Activated CD8-positive, alpha-beta memory T cell treated with anti-CD3 and anti-CD28 coated beads, Interleukin-2, amount 50 U/mL, for 48 hours (primary cell): ENCODE data around the gene NAT16.
"Not testable (repeated sequence)": the region's sequence is repeated elsewhere in the genome, so short reads cannot be mapped to it uniquely, and the experiment has no call there.

Experiments
- DNase-seq: peaks from one replicate; pipeline ENCODE4 v3.0.0-alpha.2; 2020

Gene NAT16

GRCh38 chr7:101156866-101157589 lies 23.1 kb downstream of the NAT16 start:
- DNase-seq, result no peak

- no peak for DNase-seq
Measured at GRCh38 chr7:101156277-101156676, 23.8 kb downstream of the NAT16 start.

- no peak for DNase-seq
Measured at GRCh38 chr7:101155303-101155702, 24.8 kb downstream of the NAT16 start.

GRCh38 chr7:101154693-101155102 lies 25.4 kb downstream of the NAT16 start:
- DNase-seq, result no peak

- peak; percentile 95 for DNase-seq
Measured at GRCh38 chr7:101153969-101154692, 26.0 kb downstream of the NAT16 start, which contains the start of gene AP1S1. AP1S1 (plus strand) TSS chr7:101154476; CDS start chr7:101154515, 39 bp downstream.

GRCh38 chr7:101151908-101152651 lies 28.0 kb downstream of the NAT16 start:
- no peak for DNase-seq

GRCh38 chr7:101140746-101141382 lies 39.2 kb downstream of the NAT16 start:
- no peak for DNase-seq

- no peak for DNase-seq
Measured at GRCh38 chr7:101140339-101140699, 39.8 kb downstream of the NAT16 start.

GRCh38 chr7:101138213-101138870 lies 41.8 kb downstream of the NAT16 start:
- DNase-seq, result peak; percentile 86

- no peak for DNase-seq
Measured at GRCh38 chr7:101137651-101138212, 42.4 kb downstream of the NAT16 start.

GRCh38 chr7:101134399-101134980 lies 45.6 kb downstream of the NAT16 start:
- DNase-seq, result no peak

- DNase-seq, result no peak
Measured at GRCh38 chr7:101133621-101134398, 46.3 kb downstream of the NAT16 start.

GRCh38 chr7:101132626-101133600 lies 47.2 kb downstream of the NAT16 start:
- DNase-seq, result not testable (repeated sequence)

GRCh38 chr7:101129603-101130117 lies 50.4 kb downstream of the NAT16 start:
- no peak for DNase-seq

GRCh38 chr7:101128040-101128834 lies 51.9 kb downstream of the NAT16 start:
- no peak for DNase-seq

GRCh38 chr7:101127460-101128039 lies 52.5 kb downstream of the NAT16 start:
- DNase-seq, result no peak

- DNase-seq, result peak; percentile 59
Measured at GRCh38 chr7:101126651-101127459, 53.2 kb downstream of the NAT16 start, which contains the start of gene SERPINE1. SERPINE1 (plus strand) TSS chr7:101127104; CDS start chr7:101128394, 1,290 bp downstream.
